HepG2 (cell line): ENCODE measurements around the gene HCRTR1. TPM values are rescaled to one million over a fixed set of nuclear protein-coding genes. Genes with fewer than 3 reads are reported as not detected.
A peak's percentile ranks its signal among the peaks of the same experiment; 100 is the strongest.

Experiments used
- KLF16 ChIP-seq, 2 experiments: sonication (generic) in 1 of 2; formaldehyde crosslinking in 1 of 2; IDR thresholded peaks; 2 replicates each; pipeline versions ENCODE4 v1.6.1 to v1.8.0; 2016 to 2023; ENCODE audit warnings: missing genetic modification reagents in 2 of 2, missing compliant biosample characterization in 1 of 2
- NFKBIZ ChIP-seq: IDR thresholded peaks from 2 replicates; pipeline ENCODE4 v1.6.1; 2018; ENCODE audit warnings: missing genetic modification reagents, missing compliant biosample characterization
- PRMT3 ChIP-seq: sonication (generic); formaldehyde crosslinking; IDR thresholded peaks from 2 replicates; pipeline ENCODE4 v1.8.1; 2022; ENCODE audit warnings: low read depth, mild to moderate bottlenecking, moderate library complexity, missing genetic modification reagents, borderline replicate concordance
- RARG ChIP-seq: sonication (generic); formaldehyde crosslinking; IDR thresholded peaks from 2 replicates; pipeline ENCODE4 v1.4.0; 2020; ENCODE audit warnings: low read depth, mild to moderate bottlenecking, missing genetic modification reagents
- ZHX1 ChIP-seq: sonication (generic); formaldehyde crosslinking; IDR thresholded peaks from 2 replicates; pipeline ENCODE4 v1.8.1; 2022; ENCODE audit warnings: low read depth, mild to moderate bottlenecking, missing genetic modification reagents
- ZNF407 ChIP-seq: sonication (generic); formaldehyde crosslinking; IDR thresholded peaks from one replicate; pipeline ENCODE4 v1.5.1; 2020; ENCODE audit warnings: mild to moderate bottlenecking, missing genetic modification reagents; ENCODE audit errors: not compliant biosample characterization
- ZNF414 ChIP-seq: sonication (generic); formaldehyde crosslinking; IDR thresholded peaks from 2 replicates; pipeline ENCODE4 v1.5.0; 2020; ENCODE audit warnings: missing genetic modification reagents
- ZNF431 ChIP-seq: sonication (generic); formaldehyde crosslinking; IDR thresholded peaks from 2 replicates; pipeline ENCODE4 v1.9.0; 2022; ENCODE audit warnings: missing genetic modification reagents, low read depth, mild to moderate bottlenecking, borderline replicate concordance
- ZNF460 ChIP-seq: sonication (generic); formaldehyde crosslinking; IDR thresholded peaks from 2 replicates; pipeline ENCODE4 v1.5.1; 2020; ENCODE audit warnings: missing genetic modification reagents, mild to moderate bottlenecking, borderline replicate concordance
- ZNF546 ChIP-seq: sonication (generic); formaldehyde crosslinking; conservative IDR thresholded peaks from 2 replicates; pipeline ENCODE4 v1.8.1; 2023; ENCODE audit warnings: mild to moderate bottlenecking, missing genetic modification reagents
- ZNF615 ChIP-seq: sonication (generic); formaldehyde crosslinking; IDR thresholded peaks from 2 replicates; pipeline ENCODE4 v1.5.0; 2020; ENCODE audit warnings: mild to moderate bottlenecking, missing genetic modification reagents, borderline replicate concordance
- polyA plus RNA-seq, 8 experiments: library from polyadenylated mRNA; depleted of rRNA in 3 of 8; stranded (reverse) in 7 of 8; unstranded in 1 of 8; fragments of >200 nt; fragmentation: Illumina TruSeq in 4 of 8; extraction: Trizol in 4 of 8; gene quantifications; 2 replicates each; pipeline versions ENCODE4 v1.2.1 to v1.2.3, GENCODE V29; 2011 to 2016; ENCODE audit warnings: low read depth in 4 of 8, missing spikeins in 1 of 8, mixed read lengths in 1 of 8; ENCODE audit not compliant: insufficient read depth in 1 of 8
- total RNA-seq, 5 experiments: library from RNA; depleted of rRNA; stranded (reverse); fragments of >200 nt; fragmentation: Illumina TruSeq; extraction: Trizol; gene quantifications; 2 replicates each; pipeline ENCODE4 v1.2.3, GENCODE V29; 2016; ENCODE audit warnings: low read depth in 1 of 5
- TF ChIP-seq, protein P1 (sequence below): IDR thresholded peaks from 2 replicates; pipeline ENCODE4 v1.4.0; 2020; ENCODE audit warnings: mild to moderate bottlenecking, missing genetic modification reagents

HCRTR1 gene
- total and polyA plus RNA-seq, 2 of the 13 experiments (the other 11 are each of a cell fraction or from before 2014, with no cell fraction given) = not detected

GRCh38 chr1:31576201-31576669 is 41.3 kb upstream of the HCRTR1 start, which contains the start of gene TINAGL1 (continued):
- TF ChIP-seq ZNF407 (no peak), PRMT3 (CRISPR knock-in tag) (no peak), ZNF615 (CRISPR knock-in tag) (no peak), ZNF546 (CRISPR knock-in tag) (no peak), NFKBIZ (CRISPR knock-in tag) (no peak), ZNF460 (CRISPR knock-in tag) (no peak), KLF16 (CRISPR knock-in tag; IDR thresholded peaks at IDR 0.05) (peak in 1 of 2 experiments; percentile 26; a peak in 1 of 4 replicates), ZNF414 (CRISPR knock-in tag) (no peak), ZHX1 (CRISPR knock-in tag) (no peak), ZNF431 (CRISPR knock-in tag) (no peak), RARG (CRISPR knock-in tag) (no peak)
- TF ChIP-seq, protein P1, sequence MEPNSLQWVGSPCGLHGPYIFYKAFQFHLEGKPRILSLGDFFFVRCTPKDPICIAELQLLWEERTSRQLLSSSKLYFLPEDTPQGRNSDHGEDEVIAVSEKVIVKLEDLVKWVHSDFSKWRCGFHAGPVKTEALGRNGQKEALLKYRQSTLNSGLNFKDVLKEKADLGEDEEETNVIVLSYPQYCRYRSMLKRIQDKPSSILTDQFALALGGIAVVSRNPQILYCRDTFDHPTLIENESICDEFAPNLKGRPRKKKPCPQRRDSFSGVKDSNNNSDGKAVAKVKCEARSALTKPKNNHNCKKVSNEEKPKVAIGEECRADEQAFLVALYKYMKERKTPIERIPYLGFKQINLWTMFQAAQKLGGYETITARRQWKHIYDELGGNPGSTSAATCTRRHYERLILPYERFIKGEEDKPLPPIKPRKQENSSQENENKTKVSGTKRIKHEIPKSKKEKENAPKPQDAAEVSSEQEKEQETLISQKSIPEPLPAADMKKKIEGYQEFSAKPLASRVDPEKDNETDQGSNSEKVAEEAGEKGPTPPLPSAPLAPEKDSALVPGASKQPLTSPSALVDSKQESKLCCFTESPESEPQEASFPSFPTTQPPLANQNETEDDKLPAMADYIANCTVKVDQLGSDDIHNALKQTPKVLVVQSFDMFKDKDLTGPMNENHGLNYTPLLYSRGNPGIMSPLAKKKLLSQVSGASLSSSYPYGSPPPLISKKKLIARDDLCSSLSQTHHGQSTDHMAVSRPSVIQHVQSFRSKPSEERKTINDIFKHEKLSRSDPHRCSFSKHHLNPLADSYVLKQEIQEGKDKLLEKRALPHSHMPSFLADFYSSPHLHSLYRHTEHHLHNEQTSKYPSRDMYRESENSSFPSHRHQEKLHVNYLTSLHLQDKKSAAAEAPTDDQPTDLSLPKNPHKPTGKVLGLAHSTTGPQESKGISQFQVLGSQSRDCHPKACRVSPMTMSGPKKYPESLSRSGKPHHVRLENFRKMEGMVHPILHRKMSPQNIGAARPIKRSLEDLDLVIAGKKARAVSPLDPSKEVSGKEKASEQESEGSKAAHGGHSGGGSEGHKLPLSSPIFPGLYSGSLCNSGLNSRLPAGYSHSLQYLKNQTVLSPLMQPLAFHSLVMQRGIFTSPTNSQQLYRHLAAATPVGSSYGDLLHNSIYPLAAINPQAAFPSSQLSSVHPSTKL (CRISPR knock-in tag) = no peak
